Stomach smooth muscle (tissue), 2 donors: ENCODE data around the gene FTL.
A peak's percentile ranks its signal among the peaks of the same experiment; 100 is the strongest.

Source experiments
- H3K27ac ChIP-seq: one replicate; pipeline ENCODE4 v1.7.0; 2013; ENCODE audit warnings: mild to moderate bottlenecking, low read length, inconsistent platforms
- H3K27me3 ChIP-seq, 2 donors: one replicate each; pipeline ENCODE4 v1.7.0; 2013; ENCODE audit warnings: low read length in 2 of 2; ENCODE audit not compliant: insufficient read depth in 2 of 2, control insufficient read depth in 1 of 2
- H3K36me3 ChIP-seq, 2 donors: one replicate each; pipeline ENCODE4 v1.7.0; 2013; ENCODE audit warnings: low read length in 2 of 2; ENCODE audit not compliant: control insufficient read depth in 2 of 2, insufficient read depth in 2 of 2
- H3K4me1 ChIP-seq: one replicate; pipeline ENCODE4 v1.7.0; 2013; ENCODE audit warnings: low read length; ENCODE audit not compliant: control insufficient read depth, insufficient read depth
- H3K4me3 ChIP-seq, 2 donors: one replicate each; pipeline ENCODE4 v1.7.0; 2013; ENCODE audit warnings: low read length in 2 of 2
- H3K9ac ChIP-seq, 2 donors: one replicate each; pipeline ENCODE4 v1.7.0; 2013; ENCODE audit warnings: low read length in 2 of 2, mild to moderate bottlenecking in 1 of 2
- H3K9me3 ChIP-seq, 2 donors: one replicate each; pipeline ENCODE4 v1.7.0; 2013; ENCODE audit warnings: low read length in 2 of 2; ENCODE audit not compliant: control insufficient read depth in 2 of 2
- donor health status: healthy.
- donor health status: Pancreatic carcinoma.

Gene FTL

DNA sequence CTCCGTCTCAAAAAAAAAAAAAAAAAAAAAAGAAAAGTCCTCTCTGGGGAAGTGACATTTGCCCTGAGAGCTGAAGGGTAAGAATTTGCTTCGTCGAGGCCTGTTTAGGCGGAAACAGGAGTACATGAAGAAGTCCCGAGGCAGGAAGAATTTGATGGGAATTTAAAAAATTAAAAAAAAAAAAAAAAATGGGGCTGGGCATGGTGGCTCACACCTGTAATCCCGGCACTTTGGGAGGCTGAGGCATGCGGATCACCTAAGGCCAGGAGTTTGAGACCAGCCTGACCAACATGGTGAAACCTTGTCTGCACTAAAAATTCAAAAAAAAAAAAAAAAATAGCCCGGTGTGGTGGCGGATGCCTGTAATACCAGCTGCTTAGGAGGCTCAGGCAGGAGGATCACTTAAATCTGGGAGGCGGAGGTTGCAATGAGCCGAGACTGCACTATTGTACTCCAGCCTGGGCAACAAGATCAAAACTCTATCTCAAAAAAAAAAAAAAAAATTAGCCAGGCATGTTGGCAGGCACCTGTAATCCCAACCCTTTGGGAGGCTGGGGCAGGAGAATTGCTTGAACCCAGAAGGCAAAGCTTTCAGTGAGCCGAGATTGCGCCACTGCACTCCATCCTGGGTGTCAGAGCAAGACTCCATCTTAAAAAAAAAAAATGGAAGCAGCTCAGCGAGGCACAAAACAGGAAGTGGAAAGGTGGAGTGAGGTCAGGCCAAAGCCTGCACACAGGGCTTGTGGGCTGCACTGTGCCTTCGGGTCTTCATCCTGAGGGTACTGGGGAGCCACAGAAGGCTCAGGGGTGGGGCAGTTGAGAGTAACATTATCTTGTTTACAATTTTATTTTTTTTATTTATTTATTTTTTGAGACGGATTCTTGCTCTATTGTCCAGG lies 5.5 kb upstream of the FTL start:
- Histone ChIP-seq H3K27me3 (no peaks in the 10 kb centered on the region), H3K9ac (no peak overlapping the region), H3K36me3 (peaks cover 0 to 4% of the 10 kb centered on the region in 2 donors), H3K9me3 (no peaks in the 10 kb centered on the region), H3K27ac (no peak overlapping the region), H3K4me1 (peaks cover 26% of the 10 kb centered on the region), H3K4me3 (no peak overlapping the region)

DNA sequence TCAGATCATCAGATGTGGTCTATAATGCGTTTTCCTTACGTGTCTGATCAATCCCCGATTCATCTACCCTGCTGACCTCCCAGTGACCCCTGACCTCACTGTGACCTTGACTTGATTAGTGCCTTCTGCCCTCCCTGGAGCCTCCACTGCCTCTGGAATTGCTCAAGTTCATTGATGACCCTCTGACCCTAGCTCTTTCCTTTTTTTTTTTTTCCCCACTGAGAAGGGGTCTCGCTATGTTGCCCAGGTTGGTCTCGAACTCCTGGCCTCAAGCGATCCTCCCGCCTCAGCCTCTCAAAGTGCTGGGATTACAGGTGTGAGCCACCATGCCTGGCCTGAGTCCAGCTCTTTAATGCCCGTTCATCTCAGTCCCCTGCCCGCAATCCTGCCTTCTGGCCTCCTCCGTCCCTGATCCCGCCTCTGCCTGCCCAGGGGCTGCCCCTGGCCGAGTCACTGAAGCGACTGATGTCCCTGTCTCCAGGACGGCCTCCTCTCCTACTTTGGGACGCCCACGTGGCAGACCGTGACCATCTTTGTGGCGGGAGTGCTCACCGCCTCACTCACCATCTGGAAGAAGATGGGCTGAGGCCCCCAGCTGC lies 4.0 kb upstream of the FTL start:
- Histone ChIP-seq H3K4me3 (no peak overlapping the region), H3K27me3 (no peaks in the 10 kb centered on the region), H3K27ac (no peak overlapping the region), H3K36me3 (peaks cover 0 to 4% of the 10 kb centered on the region in 2 donors), H3K9me3 (no peaks in the 10 kb centered on the region), H3K4me1 (peaks cover 20% of the 10 kb centered on the region), H3K9ac (no peak overlapping the region)

- Histone ChIP-seq H3K9ac (no peak overlapping the region), H3K27me3 (no peaks in the 10 kb centered on the region), H3K9me3 (no peaks in the 10 kb centered on the region), H3K4me1 (peaks cover 25% of the 10 kb centered on the region), H3K36me3 (peaks cover 5 to 6% of the 10 kb centered on the region in 2 donors), H3K4me3 (no peak overlapping the region), H3K27ac (peak overlapping the region; percentile 55)
Measured at GRCh38 chr19:48961673-48962028, 3.5 kb upstream of the FTL start.

DNA sequence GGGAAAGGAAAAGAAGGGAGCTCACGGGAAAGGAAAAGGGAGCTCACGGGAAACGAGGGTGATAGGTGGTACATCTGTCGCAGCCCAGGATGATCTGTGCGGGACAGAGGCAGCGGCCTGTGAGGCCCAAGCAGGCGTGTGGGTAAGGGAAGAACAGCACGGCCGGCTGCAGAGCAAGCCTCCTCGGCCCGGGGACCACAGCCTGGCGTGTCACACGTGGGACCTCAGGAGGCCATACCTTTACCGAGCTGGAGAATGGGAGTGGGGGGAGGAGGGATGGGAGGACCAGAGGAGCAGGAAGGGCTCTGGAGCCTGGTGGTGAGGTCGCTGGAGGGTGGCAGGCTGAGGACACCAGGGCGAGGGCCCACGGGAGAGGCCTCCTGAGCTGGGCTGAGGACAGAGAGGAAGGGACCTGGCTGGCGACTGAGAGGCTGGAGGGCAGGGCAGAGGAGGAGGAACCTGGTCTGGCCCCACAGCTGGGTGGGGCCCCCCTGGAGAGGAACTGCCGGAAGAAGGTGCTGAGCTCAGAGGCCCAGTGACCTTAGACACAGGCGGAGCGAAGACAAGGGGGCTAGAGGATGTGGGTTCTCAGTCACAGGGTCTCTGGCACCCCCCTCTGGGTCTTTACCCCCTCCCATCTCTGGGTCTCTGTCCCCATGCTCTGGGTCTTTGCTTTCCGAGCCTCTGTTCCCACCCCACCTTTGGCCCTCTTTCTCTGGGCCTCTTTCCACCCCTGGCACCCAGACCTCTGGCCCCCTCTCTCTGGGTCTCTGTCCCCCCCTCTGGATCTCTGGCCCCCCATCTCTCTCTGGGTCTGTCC lies 2.9 kb upstream of the FTL start:
- Histone ChIP-seq H3K4me1 (peaks cover 30% of the 10 kb centered on the region), H3K36me3 (peaks cover 5 to 8% of the 10 kb centered on the region in 2 donors), H3K9ac (peak overlapping the region in 1 of 2 donors; percentile 51), H3K27me3 (no peaks in the 10 kb centered on the region), H3K4me3 (no peak overlapping the region), H3K27ac (peak overlapping the region; percentile 55), H3K9me3 (no peaks in the 10 kb centered on the region)

- peaks cover 6 to 8% of the 10 kb centered on the region in 2 donors for H3K36me3 ChIP-seq
- H3K9me3 ChIP-seq = no peaks in the 10 kb centered on the region
- no peak overlapping the region for H3K4me3 ChIP-seq
- peaks cover 35% of the 10 kb centered on the region for H3K4me1 ChIP-seq
- peak overlapping the region in 1 of 2 donors; percentile 66 for H3K9ac ChIP-seq
- no peaks in the 10 kb centered on the region for H3K27me3 ChIP-seq
- peak overlapping the region; percentile 55 for H3K27ac ChIP-seq
Measured at GRCh38 chr19:48962849-48963165, 2.3 kb upstream of the FTL start.

GRCh38 chr19:48963371-48964204 lies 1.5 kb upstream of the FTL start:
- Histone ChIP-seq H3K27me3 (no peaks in the 10 kb centered on the region), H3K4me3 (peak overlapping the region; percentile 52 to 67), H3K27ac (peak overlapping the region; percentile 86), H3K36me3 (peaks cover 11% of the 10 kb centered on the region in 2 donors), H3K9ac (peak overlapping the region; percentile 66 to 72), H3K9me3 (no peaks in the 10 kb centered on the region), H3K4me1 (peaks cover 35% of the 10 kb centered on the region)

- H3K9me3 ChIP-seq = no peaks in the 10 kb centered on the region
- peak overlapping the region; percentile 52 to 67 for H3K4me3 ChIP-seq
- H3K27me3 ChIP-seq = no peaks in the 10 kb centered on the region
- peak overlapping the region; percentile 66 to 72 for H3K9ac ChIP-seq
- peaks cover 35% of the 10 kb centered on the region for H3K4me1 ChIP-seq
- peak overlapping the region; percentile 86 for H3K27ac ChIP-seq
- H3K36me3 ChIP-seq = peaks cover 11 to 17% of the 10 kb centered on the region in 2 donors
Measured at GRCh38 chr19:48964205-48965039, 687 bp upstream of the FTL start.

GRCh38 chr19:48965806-48966540 lies 864 bp downstream of the FTL start:
- peak overlapping the region; percentile 86 for H3K27ac ChIP-seq
- peaks cover 40% of the 10 kb centered on the region for H3K4me1 ChIP-seq
- H3K27me3 ChIP-seq = no peaks in the 10 kb centered on the region
- H3K36me3 ChIP-seq = peaks cover 15 to 25% of the 10 kb centered on the region in 2 donors
- H3K9ac ChIP-seq = peak overlapping the region; percentile 93 to 94
- no peaks in the 10 kb centered on the region for H3K9me3 ChIP-seq
- H3K4me3 ChIP-seq = peak overlapping the region; percentile 95 to 97
